GM18502 (cell line): ENCODE measurements around the gene NOX5.

ENCODE experiments used
- ATAC-seq: cut with Tn5 transposase; IDR thresholded peaks from one replicate; pipeline ENCODE4 v1.9.1; 2021; ENCODE audit warnings: mild to moderate bottlenecking; ENCODE audit not compliant: unreplicated experiment, poor library complexity

NOX5 gene

DNA sequence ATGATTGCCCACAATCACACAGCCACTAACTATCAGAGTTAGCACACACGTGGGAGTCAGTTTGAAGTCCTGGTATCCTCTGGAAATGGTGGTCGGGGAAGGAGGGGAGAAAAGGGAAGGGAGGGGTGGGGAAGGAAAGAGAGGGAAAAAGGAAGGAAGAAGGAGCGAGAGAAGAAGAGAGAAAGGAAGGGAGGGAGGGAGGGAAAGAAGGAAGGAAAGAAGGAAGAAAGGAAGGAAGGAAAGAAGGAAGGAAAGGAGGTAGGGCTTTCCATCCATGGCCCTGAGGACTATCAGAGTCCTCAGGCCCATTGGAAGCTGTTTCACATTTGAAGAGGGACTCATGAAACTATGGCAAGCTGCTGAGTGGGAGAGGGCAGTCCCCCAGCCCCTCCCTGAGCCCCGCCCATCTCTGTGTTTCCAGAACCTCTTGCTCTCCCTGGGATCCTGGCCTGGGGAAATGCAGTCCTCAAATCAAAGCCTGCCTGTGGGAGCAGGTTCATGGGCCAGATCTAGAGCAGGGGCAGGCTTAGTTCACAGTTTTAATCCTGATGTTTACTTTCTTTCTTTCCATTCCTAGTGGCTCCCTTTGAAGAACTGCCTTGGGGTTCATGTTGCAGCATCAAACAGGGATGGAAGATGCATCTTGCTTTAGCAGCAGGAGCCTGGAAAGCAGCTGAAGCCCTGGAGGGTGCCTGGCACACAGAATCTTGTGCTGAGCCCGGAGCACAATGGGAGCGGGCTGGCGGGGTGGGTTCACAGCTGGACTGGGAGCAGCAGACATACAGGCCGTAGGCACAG lies 79.8 kb downstream of the NOX5 start:
- ATAC-seq = no peak

GRCh38 chr15:69095274-69095673 lies 80.8 kb downstream of the NOX5 start:
- ATAC-seq = no peak

- no peak for ATAC-seq
These were observed 81.7 kb downstream of the NOX5 start for GRCh38 chr15:69096196-69096595.

- ATAC-seq = no peak
These were observed 82.1 kb downstream of the NOX5 start for GRCh38 chr15:69096626-69097025.

DNA sequence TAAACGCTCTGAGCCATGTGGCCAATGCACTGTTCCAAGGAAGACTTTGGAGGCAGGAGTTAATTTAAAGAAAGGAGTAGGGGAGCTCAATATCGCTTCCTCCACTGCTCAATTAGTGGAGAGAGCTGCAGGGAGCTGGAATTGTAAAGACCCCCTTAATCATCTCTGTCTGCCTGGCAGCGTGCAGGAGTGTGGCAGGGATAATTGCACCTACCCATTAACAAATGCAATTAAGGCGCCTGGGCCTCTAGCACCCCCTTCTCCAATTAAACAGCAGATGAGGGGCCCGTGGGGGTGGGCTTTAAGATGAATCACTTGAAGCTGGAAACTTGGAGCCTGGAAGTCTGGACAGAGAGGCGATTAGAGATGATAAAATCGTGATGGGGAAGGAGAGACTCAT lies 84.3 kb downstream of the NOX5 start:
- no peak for ATAC-seq

DNA sequence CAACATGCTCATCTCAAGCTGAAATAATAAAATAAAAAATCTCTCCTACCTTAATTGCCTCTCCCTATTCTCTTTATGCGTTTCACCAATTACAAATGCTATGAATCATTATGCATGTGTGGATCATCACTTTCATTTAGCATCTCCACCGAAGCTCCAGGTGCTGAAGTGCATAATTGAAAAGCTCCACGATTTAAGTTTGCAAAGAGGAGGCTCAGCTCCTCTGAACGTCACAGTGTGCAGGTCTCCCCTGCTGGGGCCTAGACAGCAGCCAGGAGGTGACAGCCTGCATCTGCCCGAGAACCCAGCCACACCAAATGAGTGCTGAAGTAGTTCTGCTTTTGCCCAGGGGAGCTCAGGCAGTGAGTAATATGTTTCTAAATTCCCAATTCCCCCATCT lies 85.4 kb downstream of the NOX5 start:
- ATAC-seq = no peak

DNA sequence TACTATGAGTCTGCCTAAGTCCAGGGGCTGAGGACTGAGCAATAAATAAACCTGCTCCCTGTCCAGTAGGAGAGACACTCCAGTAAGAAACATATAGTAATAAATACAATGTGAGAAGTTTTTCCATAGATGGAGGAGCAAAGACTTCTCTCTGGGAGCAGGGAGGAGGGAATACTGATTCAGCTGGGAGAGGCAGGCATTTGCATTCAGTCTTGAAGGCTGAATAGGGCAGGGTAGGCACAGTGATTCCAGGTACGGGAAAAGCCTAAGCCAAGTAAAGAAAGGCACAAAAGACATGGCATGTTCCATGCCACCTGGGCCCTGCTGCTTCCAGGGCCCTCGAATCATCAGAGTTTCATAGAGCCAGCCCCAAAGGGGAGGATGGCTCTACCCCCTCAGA lies 86.3 kb downstream of the NOX5 start:
- ATAC-seq = no peak

DNA sequence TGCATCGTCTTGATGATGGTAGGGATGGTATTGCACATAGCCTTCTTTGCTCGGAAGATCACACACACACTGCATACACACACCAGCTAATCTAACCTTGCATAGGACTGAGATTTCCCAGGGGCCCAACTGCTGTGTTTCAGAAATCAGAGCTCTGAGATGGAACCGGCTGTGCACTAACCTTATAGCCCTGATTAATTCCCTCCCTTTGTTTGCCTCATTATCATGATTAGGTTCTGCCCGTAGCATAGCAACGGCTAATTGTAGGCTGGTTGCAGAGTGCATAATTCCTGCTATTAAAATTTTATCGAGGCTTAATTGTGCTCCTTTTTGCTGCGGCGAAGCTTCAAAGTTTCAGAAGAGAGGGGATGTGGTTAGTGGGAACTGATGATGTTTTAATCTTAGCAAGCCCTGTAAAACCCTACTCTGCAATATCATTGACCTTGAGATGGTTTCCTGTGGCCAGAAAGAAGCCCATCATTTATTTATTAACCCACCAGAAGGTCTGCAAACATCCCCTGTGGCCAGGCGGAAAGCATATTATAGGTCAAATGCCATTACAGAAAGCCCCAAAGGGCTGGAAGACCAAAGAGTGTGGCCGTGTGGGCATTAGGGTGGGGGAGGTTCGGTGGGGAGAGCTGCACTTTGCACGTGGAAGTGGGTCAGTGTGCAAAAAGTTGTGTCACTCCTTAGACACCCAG lies 89.7 kb downstream of the NOX5 start:
- no peak for ATAC-seq

GRCh38 chr15:69105451-69105985 lies 91.0 kb downstream of the NOX5 start:
- ATAC-seq = no peak

GRCh38 chr15:69107025-69107620 lies 92.6 kb downstream of the NOX5 start:
- ATAC-seq = no peak
